HG02970 (cell line): ENCODE measurements around the gene KRT76.
"Not testable (repeated sequence)": the region's sequence is repeated elsewhere in the genome, so short reads cannot be mapped to it uniquely, and the experiment has no call there.

Source experiments
- ATAC-seq: cut with Tn5 transposase; IDR thresholded peaks from one replicate; pipeline ENCODE4 v1.9.1; 2021; ENCODE audit warnings: mild to moderate bottlenecking, moderate library complexity, moderate number of reproducible peaks; ENCODE audit not compliant: unreplicated experiment, low FRiP score

The KRT76 gene

DNA sequence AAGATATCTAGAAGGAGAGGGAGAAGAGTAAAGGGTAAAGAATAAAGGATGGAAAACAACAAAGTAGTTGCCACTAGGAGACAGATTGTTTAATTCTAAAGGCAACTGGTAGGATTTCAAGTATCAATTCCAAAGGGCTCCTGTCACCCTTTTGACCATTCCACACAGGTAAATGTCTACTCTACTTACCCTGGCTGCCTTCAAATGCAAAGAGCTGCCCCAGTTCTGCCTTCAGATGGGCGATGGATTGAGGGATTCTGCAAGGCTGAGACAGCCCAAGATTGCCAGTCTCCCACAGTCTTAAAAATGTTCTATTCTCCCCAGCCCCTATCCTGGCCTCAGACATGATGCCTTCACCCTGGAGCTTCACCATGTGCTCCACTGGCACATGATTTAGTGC, 11.4 kb downstream of the KRT76 start:
- ATAC-seq: no peak

DNA sequence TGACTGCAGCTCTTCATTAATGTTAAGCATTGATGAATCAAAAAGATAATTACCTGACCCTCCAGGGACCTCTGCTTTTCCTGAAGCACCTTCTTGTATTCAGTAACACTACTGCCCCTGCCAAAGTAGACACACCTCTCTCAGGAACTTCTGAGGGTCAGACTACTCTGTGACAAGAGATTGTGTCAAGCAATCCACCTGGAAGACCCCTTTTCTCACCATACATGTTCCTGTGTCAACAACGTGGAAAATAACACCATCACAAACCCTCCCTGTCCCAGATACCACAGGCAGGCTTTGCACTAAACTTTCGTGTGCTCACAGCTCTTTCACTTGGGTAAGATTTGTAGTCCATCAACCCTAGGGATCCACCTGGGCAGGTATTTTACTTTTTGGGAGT, 13.2 kb downstream of the KRT76 start:
- no peak for ATAC-seq

DNA sequence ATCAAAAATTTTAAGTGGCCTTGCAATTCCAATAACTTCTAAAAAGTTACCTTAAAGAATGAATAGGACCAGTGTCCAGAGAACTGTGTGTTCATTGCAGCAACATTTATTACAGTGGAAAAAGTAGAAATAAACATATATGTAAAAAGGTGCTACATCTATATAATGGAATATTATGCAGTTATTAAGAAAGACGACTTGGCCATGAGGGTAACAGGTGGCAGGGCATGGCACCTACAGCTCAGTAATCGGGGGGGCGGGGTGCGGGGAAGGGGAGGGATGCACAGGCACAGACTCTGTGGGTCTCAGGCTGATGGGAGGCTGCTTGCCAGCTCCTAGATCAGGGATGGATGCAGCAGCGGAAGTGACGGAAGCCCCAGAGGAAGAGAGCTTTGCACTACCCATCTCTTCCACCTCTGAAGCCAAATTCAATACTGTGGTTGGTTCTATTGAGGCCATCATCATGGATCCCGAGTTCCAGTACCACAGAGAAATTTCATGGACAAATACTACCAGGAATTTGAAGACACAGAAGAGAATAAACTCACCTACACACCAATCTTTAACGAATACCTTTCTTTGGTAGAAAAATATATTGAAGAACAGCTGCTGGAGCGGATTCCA, 14.0 kb downstream of the KRT76 start:
- ATAC-seq: no peak

DNA sequence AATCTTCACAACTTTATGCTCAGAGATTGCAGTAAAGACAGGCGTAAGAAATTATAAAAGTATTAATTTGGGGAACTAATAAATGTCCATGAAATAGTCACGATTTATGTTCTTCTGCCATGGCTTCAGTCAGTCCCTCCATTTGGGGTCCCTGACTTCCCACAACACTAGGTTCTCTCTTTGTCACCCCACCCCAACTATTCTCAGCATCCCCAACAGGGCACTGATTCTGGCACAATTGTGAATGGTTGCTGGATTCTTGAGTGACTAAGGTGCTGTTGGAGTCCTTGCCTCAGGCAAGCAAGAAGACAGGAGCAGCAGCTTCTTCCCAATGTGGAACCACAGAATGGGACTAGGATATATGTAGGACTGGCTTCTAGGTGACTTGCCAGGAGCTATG, 15.3 kb downstream of the KRT76 start:
- no peak for ATAC-seq

DNA sequence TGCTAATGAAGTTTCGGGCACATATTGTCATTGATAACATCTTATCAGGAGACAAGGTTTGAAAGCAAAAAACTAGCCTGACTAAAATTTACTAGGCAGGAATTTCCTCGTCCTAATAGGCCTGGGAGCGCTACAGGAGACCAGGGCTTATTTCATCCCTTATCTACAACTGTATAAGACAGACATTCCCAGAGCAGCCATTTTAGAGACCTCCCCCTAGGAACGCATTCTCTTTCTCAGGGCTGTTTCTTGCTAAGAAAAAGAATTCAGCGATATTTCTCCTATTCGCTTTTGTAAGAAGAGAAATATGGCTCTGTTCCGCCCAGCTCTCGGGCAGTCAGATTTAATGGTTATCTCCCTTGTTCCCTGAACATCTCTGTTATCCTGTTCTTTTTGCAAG, 15.9 kb downstream of the KRT76 start:
- ATAC-seq: not testable (repeated sequence)

DNA sequence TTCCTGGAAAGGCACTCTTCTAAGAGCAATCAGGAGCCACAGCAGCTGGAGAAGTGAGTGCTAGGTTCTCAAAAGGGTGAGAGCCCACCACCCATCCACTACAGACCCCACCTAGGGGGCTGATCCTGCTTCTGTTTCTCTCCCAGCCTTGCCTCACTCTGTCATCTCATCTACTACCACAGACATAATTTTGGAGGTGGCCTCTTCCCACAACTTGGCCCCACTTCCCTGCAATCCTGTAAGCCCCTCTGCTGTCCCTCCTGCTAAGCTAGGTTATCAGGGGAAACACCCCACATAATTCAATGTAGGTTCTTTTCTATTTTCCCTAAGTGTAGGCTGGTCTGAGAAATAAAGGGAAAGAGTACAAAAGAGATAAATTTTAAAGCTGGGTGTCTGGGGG, 16.5 kb downstream of the KRT76 start:
- no peak for ATAC-seq

DNA sequence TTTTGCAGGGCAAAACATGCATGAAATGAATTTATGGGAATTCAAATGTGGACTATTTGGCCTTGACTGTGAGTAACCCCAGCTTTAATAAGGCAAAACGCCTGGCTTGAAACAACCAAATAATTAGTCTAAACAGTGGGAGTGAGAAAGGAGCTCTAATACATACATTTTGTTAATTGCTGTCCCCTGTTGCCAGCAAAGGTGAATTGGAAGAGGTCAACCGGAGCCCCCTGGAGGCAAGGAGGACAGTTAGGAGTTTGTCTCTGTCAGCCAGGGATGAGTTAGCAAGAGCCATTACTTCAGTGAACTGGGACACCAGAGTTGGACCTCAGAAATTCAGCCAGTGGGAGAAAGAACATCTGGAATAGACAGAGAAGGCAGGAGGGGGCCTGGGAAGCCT, 17.4 kb downstream of the KRT76 start:
- ATAC-seq: no peak

DNA sequence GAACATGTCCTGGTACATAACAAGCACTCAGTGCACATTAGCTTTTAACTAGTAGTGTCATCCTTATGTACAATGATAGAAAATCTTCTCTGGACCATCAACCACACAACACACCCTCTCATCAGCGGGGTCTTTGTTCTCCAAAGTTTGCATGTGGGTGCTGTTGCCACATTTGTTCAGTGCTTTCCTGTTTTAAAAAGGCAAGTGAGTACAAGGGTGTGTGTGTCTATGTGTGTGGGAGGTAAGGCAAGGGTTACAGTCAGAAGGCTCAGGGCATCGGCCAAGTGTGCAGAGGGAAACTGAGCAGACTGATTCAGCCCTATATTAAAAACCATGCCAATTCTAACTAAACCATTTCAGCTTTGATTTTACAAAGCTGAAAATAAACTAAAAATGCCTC, 17.9 kb downstream of the KRT76 start:
- no peak for ATAC-seq

DNA sequence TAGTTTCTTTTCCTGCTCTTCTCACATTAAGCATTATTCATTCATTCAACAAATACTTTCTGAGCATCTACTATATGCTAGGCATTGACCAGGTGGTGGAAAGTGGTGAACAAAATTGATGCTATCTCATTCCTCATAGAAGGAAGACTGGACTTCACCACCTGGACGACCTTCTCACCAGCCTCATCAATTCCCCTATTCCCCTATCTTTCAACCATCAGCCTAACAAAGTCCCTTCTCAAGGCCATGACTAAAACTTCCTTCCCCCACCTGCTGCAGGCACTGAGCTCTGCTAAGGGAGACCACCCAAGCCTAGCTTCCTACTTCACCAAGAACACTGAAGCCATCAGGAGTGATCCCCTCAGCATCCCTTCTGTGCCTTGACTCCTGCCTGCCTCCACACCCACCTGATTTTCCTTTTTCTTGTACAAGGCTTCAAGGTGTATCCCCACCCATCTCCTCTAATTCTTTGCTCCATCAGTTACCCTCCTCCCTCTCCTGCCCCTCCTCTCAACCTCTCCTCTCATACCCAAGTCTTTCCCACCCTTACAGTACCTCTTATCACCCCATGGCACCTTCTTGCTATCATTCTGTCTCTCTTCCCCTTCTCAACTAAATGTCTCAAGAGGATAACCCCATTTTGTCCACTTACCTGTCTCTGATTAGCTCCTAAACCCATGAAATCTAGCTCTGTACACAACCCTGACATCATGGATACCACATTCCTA, 19.5 kb downstream of the KRT76 start:
- ATAC-seq: no peak

DNA sequence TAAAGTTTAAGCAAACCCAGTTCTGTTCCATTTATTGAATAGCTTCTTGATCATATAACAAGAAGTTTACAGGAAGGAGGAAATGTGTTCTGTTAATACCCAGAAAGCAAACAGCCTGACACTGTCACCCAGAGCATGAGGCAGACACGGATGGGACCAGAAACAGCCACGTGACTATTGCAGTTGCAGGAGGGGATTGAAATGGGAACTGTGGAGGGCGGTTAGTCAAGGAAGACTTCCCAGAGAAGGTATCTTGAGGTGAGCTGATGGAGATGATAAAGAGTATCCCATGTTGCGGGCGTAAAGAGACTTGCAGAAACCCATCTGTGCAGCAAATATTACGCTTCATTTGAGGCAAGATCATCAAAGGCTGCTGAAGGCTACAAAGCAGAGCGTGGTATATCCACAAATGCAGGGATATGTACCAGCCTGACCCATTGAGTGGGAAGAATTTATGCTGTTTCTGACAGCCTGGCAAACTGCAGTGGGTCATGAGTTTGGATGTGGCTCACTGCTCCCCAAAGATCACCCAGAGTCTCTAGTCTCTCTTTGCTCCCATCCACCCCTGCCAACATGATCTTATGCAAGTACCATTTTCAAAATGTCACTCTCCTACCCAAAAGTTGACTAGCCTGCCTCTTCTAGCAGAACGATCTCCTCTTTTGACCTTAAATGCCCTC, 20.7 kb downstream of the KRT76 start:
- ATAC-seq: no peak

DNA sequence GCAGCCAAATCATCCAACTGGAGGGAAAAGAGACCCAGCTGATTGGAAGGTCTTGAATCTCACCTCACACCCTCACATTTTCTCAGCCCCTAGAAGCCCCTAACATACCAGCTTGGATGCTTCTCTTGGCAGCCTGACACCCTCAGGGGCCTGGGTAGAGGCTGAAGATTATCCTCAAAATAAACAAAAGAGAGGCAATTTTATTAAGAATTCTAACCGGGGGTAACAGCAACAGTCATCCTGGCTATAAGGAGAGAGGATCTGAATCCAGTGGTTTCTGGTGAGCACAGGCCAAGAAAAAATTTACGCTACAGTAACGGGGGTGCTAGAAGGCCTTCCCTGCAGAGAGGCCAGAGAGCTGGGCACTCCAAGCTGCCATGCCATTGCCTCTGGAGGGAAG, 21.6 kb downstream of the KRT76 start:
- no peak for ATAC-seq

DNA sequence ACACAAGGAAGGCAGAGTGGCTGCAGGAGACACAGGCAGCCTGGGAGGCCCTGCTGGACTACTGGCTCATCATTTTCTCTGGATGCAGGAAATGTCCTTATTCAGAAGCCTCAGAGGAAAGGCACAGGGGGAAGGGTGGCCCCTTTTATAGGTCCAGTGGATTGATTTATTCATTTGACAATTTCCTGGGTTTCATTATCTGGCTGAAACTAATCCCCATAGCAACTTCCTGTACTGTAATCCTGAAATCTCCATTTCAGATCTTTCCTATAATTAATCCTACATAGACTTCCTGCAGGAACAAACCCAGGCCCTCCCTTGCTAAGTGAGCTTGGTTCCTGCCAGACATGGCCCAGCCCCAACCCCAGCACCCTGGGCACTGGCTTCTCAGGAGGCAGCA, 23.0 kb downstream of the KRT76 start:
- ATAC-seq: no peak

DNA sequence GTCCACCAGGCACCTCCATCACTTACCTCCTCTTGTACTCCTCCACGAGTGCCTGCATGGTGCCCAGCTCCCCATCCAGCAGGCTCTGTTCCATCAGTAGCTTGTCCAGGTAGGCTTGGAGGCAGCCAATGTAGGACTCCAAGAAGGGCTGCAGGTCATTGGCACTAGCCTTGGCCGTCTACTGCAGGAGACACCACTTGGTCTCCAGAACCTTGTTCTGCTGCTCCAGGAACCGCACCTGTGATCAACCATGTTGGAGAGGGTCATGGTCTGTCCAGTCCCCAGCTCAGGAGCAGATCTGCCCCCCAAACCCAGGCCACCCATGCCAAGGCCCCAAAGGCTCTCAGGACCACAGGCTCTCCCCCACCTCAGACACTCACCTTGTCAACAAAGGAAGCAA, 23.9 kb downstream of the KRT76 start:
- ATAC-seq: no peak

DNA sequence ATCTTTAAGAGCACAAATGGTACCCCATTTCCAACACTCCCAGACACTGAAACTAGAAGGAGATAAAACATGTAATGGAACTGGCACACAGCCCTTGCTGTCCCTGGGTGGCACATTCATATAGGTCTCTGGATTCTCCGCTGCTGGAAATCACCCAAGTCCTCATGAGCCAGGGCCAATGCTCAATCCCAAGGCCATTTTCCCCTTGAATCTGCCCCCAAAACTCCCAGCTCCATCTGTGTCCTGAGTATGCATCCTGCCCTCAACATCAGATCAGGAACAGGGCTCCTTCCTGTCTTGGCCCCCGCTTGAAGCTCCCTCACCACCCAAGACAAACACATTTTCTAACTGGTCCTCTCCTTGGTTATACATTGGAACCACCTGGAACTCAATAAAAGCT, 24.6 kb downstream of the KRT76 start:
- ATAC-seq: no peak

DNA sequence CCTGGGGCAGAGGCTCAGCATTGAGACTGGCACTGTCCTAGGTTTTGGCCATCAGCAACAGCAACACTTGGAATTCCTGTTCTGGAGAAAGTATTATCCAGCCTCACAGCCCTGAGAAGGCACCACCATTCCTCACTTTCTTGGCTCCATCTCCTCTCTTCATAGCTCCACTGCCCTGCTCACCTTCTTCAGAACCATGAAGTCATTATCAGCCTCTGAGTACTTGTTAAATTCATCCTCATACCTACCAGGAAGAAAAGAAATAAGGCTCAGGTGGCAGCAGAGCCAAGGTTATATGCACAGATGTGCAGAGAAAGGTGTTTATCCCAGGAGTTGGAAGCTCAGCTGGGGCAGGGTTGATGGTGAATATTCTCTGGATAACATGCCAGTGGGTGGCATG, 25.4 kb downstream of the KRT76 start:
- no peak for ATAC-seq

DNA sequence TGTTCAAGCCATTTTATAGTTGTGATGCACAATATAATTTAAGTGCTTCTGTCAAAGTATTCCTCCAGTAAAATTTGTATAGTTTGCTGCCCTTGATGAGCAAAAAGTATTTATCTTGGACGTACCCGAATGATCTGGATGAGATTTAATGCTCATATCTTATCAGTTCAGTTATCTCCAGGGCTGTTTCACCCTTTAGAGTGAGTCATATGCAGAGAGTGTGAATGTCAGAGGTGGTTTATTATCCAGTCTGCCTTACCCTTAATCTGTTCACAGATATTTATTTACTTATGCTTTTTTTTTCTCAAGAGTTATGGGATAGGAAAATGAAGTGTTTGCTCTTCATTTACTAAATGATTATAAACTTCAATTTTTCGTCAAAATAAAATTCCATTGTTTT, 26.6 kb downstream of the KRT76 start:
- not testable (repeated sequence) for ATAC-seq

DNA sequence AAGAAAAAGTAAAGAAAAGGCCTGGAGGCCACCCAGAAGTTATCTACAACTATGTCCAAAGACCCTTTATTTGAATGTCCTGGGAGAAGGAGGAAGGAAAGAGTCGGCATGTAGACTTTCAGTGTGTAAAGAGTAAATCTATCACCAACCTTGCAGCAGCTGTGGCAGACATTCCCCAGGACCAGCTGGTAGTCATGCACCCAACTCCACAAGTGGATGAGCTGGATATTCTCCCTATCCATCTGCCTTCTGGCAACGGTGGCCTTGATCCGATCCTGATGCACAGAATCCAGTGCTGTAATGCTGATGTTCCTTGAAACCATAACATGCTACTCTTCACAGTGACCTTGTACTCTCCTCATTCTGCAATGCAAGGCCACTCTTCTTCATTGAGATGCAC, 27.3 kb downstream of the KRT76 start:
- no peak for ATAC-seq

DNA sequence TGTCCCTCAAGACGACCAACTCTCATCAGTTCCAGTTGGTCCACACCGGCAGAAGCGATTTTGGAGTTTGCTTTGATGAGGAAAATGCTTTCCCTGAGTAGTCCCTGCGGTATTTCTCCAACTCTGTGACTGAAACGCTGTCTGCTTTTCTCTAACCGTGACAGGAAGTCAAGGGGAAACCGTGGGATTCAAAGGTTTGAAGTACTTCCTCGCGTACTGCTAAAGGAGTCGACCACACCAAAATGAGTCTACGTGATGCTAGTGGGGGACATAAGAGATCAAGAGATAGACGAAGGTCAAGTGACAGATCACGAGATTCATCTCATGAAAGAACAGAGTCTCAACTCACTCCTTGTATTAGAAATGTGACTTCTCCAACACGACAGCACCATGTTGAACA, 28.6 kb downstream of the KRT76 start:
- ATAC-seq: no peak

DNA sequence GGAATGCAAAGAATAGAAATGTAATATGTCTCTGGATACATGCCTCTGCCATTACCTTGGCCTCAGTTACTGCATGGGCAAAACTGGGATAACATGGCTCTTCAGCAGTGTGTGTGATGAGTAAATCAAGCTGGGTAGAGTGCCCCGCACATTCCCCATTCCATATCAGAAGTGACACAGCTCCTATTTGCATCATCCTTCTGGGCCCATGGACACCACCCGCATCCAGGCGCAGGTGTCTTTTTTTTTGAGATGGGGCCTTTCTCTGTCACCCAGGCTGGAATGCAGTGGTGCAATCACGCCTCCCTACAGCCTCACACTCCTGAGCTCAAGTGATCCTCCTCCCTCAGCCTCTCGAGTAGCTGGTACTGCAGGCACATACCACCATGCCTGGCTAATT, 31.6 kb downstream of the KRT76 start:
- no peak for ATAC-seq

DNA sequence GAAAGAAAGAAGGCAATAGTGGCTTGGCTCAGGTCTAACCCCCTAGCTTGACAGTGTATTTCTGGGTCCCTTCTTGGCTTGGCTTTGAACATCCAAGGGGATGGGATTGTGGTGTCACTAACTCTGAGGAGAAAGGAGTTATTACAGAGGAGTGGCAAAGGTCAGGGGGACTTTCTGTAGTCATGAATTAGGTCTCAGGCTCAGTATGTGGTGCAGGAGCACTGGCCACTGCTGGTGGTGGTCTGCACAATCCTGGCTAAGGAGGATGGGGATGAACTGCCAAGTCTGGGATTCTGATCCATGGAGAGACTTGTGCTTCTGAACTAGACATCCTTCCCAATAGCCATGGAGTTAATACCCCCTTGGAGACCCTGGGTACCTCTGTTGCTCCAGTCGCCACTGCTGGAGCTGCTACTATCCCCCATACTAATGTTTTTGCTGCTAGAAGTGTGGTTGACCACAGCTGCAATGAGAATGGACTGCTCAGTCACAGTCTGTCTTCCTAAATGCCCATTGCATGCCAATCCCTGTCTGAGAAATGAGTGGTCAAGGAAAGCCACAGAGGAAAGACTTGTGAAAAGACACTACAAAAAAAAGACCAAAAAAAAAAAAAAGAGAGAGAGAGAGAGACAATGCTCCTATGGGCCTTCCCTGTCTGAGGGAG, 32.5 kb downstream of the KRT76 start:
- ATAC-seq: no peak

DNA sequence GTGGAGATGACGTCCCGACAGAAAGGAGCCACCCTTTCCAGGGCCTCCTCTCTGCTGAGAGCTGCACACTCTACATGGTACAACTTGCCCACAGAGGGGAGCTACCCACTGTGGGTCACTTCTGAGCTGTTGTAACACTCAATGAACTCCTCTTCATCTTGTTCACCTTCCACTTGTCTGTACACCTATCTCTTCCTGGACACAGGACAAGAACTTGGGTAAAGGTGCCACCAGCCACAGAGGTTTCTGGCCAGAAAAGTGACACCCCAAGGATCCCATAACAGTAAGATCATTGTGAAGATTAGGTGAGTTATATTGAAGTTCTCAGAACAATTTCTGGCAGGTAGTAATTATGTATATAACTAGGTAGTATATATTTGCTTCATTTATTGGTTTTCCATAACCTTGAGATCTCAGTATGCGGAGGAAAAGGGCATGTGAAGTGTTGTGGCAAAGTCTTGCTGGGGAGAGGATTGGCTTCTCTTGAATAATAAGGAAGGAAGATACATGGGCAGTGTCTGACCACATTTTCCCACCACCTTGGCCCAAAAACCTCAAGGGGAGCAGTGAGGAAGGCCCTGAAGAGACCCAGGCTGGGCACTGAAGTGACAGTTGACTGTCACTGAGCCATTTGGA, 34.2 kb downstream of the KRT76 start:
- no peak for ATAC-seq
